ENCODE data around the gene OR2Y1.
"Not testable (repeated sequence)": the region's sequence is repeated elsewhere in the genome, so short reads cannot be mapped to it uniquely, and the experiment has no call there.

- not testable (repeated sequence) for TF ChIP-seq CTCF, EP300 (IDR thresholded peaks at IDR 0.05)
These were observed 39.4 kb downstream of the OR2Y1 start for GRCh38 chr5:180700440-180700839.

All from stomach (tissue), 4 donors.